Dermis microvascular lymphatic vessel endothelial cell (primary cell): Measurements from ENCODE around the gene STRIT1. TPM values are rescaled to one million over a fixed set of nuclear protein-coding genes. Genes with fewer than 3 reads are reported as not detected.
"Not testable (repeated sequence)": the region's sequence is repeated elsewhere in the genome, so short reads cannot be mapped to it uniquely, and the experiment has no call there.

Experiments used
- DNase-seq, 2 donors: peaks; one replicate each; pipeline versions ENCODE4 v3.0.0 to v3.0.0-alpha.2; 2010; ENCODE audit warnings: low read depth in 2 of 2
- total RNA-seq: library from RNA; depleted of rRNA; stranded (reverse); fragments of >200 nt; gene quantifications from 2 replicates; pipeline ENCODE4 v1.2.1, GENCODE V29; 2014

STRIT1 gene
- total RNA-seq, 1 donor from 2014 or later: not detected

- no peak for DNase-seq
These were observed 19.8 kb upstream of the STRIT1 start for GRCh38 chr3:155313300-155313699.

- no peak for DNase-seq
These were observed 19.3 kb upstream of the STRIT1 start for GRCh38 chr3:155312781-155313180.

- no peak for DNase-seq
These were observed 16.1 kb upstream of the STRIT1 start for GRCh38 chr3:155309581-155309980.

- no peak for DNase-seq
These were observed 15.3 kb upstream of the STRIT1 start for GRCh38 chr3:155308831-155309230.

GRCh38 chr3:155307183-155307582 lies 13.7 kb upstream of the STRIT1 start:
- no peak for DNase-seq

GRCh38 chr3:155304394-155304793 lies 10.9 kb upstream of the STRIT1 start:
- no peak for DNase-seq

GRCh38 chr3:155303540-155304097 lies 10.1 kb upstream of the STRIT1 start:
- no peak for DNase-seq

- no peak for DNase-seq
These were observed 9.4 kb upstream of the STRIT1 start for GRCh38 chr3:155302891-155303290.

GRCh38 chr3:155302481-155302880 lies 9.0 kb upstream of the STRIT1 start:
- DNase-seq: no peak

- no peak for DNase-seq
These were observed 3.6 kb upstream of the STRIT1 start for GRCh38 chr3:155297100-155297499.

- DNase-seq: no peak
These were observed 2.9 kb upstream of the STRIT1 start for GRCh38 chr3:155296413-155296812.

- DNase-seq: no peak
These were observed 790 bp downstream of the STRIT1 start for GRCh38 chr3:155292693-155293092.

GRCh38 chr3:155292133-155292532 lies 1.4 kb downstream of the STRIT1 start:
- DNase-seq: no peak

GRCh38 chr3:155286736-155287135 lies 6.7 kb downstream of the STRIT1 start:
- DNase-seq: no peak

GRCh38 chr3:155285936-155286335 lies 7.5 kb downstream of the STRIT1 start:
- no peak for DNase-seq

GRCh38 chr3:155283092-155284056 lies 10.1 kb downstream of the STRIT1 start:
- DNase-seq: no peak

- no peak for DNase-seq
These were observed 10.9 kb downstream of the STRIT1 start for GRCh38 chr3:155282385-155283091.

- no peak for DNase-seq
These were observed 11.6 kb downstream of the STRIT1 start for GRCh38 chr3:155281912-155282311.

- DNase-seq: not testable (repeated sequence)
These were observed 17.4 kb downstream of the STRIT1 start for GRCh38 chr3:155276089-155276488.

GRCh38 chr3:155275159-155275754 lies 18.2 kb downstream of the STRIT1 start:
- not testable (repeated sequence) for DNase-seq

- DNase-seq: not testable (repeated sequence)
These were observed 19.0 kb downstream of the STRIT1 start for GRCh38 chr3:155274435-155274834.

- no peak for DNase-seq
These were observed 22.2 kb downstream of the STRIT1 start for GRCh38 chr3:155271343-155271613.
